HEK293T (cell line): Measurements from ENCODE around the gene PRSS53.

ENCODE experiments used
- ARNT ChIP-seq: fragments of 450-650 bp; IDR thresholded peaks from 2 replicates; pipeline ENCODE4 v1.6.1; 2017; ENCODE audit warnings: mild to moderate bottlenecking
- CTBP1 ChIP-seq: fragments of 450-650 bp; IDR thresholded peaks from 2 replicates; pipeline ENCODE4 v1.6.1; 2016; ENCODE audit warnings: borderline replicate concordance
- FOXK2 ChIP-seq: fragments of 450-650 bp; IDR thresholded peaks from 2 replicates; pipeline ENCODE4 v1.6.1; 2016; ENCODE audit warnings: mild to moderate bottlenecking
- FOXM1 ChIP-seq: fragments of 450-650 bp; IDR thresholded peaks from 2 replicates; pipeline ENCODE4 v1.6.1; 2017; ENCODE audit warnings: mild to moderate bottlenecking, borderline replicate concordance
- SP1 ChIP-seq: fragments of 450-650 bp; IDR thresholded peaks from 2 replicates; pipeline ENCODE4 v1.6.1; 2017
- SUZ12 ChIP-seq: fragments of 450-650 bp; IDR thresholded peaks from 2 replicates; pipeline ENCODE4 v1.6.1; 2016; ENCODE audit warnings: mild to moderate bottlenecking
- ZNF384 ChIP-seq: fragments of 450-650 bp; IDR thresholded peaks from 2 replicates; pipeline ENCODE4 v1.6.1; 2016

- TF ChIP-seq SUZ12 (no peak), ZNF384 (no peak), SP1 (no peak), CTBP1 (no peak), FOXM1 (no peak), FOXK2 (no peak), ARNT (no peak)
Observed at GRCh38 chr16:31136287-31136662, 47.5 kb upstream of the PRSS53 start.
